SK-MEL-5 (cell line): ENCODE measurements around the gene CCR8. TPM values are rescaled to one million over a fixed set of nuclear protein-coding genes. Genes with fewer than 3 reads are reported as not detected.
"Not testable (repeated sequence)": the region's sequence is repeated elsewhere in the genome, so short reads cannot be mapped to it uniquely, and the experiment has no call there.

Source experiments
- DNase-seq: peaks from one replicate; pipeline ENCODE4 v3.0.0-alpha.2; 2016; ENCODE audit warnings: low read depth, low spot score
- in situ Hi-C: cut with HindIII; loops from 2 replicates; pipeline ENCODE4 v1.10.0; 2016; ENCODE audit warnings: low sequenced_read_pairs, high pct_unique_total_duplicates, low pct_unique_long_range_greater_than_20kb
- total RNA-seq: library from RNA; depleted of rRNA; stranded (reverse); fragments of >200 nt; shearing (Covaris generic); gene quantifications from 2 replicates; pipeline ENCODE4 v1.2.3, GENCODE V29; 2014

Gene CCR8
- total RNA-seq, 1 experiment from 2014 or later = not detected

- no peak for DNase-seq
- in situ Hi-C loops = no loop called here
Observed at GRCh38 chr3:39332525-39332924, 3.0 kb downstream of the CCR8 start.

DNA sequence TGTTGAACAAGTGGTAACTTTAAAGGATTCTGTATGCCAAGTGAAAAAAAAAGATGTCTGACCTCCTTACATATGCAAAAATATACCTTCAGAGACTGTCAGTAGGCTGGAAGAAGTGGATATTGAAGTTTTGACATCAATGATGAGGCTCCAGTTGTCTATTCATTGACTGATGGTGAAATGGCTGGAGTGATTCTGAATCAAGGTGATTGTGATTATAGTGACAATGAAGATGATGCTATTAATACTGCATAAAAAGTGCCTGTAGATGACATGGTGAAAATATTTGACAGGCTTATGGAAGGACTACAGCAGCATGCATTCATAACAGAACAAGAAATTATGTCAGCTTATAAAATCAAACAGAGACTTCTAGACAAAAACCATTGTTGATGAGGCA is 4.1 kb downstream of the CCR8 start:
- in situ Hi-C loops = no loop called here
- no peak for DNase-seq

DNA sequence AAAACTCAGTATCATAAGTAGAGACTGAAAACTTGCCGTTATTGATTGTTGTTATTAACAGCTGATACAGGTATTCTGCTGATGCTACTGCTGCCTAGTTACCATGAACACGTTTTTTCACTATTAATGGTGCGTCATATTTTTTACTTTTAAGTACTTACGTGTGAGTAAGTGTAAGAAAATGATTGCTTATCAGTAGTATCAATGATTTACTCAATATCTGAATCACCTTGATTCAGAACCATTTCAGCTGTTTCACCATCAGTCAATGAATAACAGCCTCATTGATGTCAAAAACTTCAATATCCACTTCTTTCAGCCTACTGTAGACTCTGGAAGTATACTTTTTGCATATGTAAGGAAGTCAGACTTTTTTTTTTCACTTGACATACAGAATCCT is 4.7 kb downstream of the CCR8 start:
- no peak for DNase-seq
- in situ Hi-C loops = no loop called here

DNA sequence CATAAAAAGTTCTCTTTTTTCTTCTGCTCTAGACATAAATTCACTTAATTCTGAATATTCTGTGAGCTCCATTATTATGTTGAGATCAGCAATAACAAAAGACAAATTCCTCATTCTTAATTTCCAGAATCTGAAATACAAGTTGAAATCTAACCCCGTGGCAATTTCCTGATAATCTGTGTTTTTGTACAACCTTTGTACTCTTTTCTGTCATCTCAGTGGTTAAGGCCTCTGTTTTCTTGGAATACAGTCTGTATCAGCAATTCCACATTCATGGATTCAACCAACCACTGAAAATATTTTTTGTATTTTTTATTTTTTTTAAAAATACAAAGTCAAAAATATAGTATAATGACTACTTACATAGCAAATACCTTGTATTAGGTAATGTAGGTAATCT is 8.7 kb downstream of the CCR8 start:
- no peak for DNase-seq
- in situ Hi-C loops = no loop called here

DNA sequence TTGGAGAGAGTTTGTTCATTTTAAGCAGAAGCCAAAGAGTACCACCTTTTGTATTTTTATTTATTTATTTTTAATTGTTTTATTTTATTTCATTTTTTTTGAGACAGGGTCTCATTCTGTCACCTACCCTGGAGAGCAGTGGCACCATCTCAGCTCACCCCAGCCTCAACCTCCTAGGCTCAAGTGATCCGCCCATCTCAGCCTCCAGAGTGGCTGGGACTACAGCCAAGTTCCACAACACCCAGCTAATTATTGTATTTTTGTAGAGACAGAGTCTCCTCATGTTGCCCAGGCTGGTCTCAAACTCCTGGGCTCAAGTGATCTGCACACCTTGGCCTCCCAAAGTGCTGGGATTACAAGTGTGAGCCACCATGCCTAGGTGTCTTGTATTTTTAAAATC is 9.6 kb downstream of the CCR8 start:
- no peak for DNase-seq
- in situ Hi-C loops = no loop called here

DNA sequence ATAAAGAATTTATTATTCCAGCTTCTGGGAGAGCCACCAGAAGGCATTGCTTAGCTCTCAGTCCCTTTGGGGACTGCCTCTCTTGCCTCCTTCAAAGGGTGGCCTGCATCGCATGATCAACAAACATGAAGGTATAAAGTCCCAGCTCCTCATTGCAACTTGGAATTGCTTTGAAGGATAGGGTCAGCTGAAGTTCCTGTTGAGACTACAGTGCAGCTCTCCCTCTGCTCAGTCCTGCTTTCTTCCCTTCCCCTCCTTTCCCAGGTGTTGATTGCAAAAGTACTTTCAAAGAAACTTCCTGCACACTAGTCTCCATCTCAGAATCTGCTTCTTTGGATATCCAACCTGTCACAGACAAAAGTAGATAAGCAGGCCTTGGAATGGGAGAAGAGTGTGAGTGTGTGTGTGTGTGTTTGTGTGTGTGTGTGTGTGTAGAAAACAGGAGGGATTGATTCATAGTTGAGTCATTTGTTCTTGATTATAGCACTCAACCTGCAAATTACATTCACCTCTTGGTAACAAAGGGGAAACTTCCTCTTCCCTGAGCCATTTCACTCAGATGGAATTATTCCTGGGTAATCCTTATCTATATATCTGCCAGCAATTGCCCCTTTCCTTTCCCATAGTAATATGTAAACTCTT is 13.7 kb downstream of the CCR8 start:
- in situ Hi-C loops = no loop called here
- no peak for DNase-seq

GRCh38 chr3:39343760-39344159 is 14.3 kb downstream of the CCR8 start:
- DNase-seq = no peak
- in situ Hi-C loops = no loop called here

DNA sequence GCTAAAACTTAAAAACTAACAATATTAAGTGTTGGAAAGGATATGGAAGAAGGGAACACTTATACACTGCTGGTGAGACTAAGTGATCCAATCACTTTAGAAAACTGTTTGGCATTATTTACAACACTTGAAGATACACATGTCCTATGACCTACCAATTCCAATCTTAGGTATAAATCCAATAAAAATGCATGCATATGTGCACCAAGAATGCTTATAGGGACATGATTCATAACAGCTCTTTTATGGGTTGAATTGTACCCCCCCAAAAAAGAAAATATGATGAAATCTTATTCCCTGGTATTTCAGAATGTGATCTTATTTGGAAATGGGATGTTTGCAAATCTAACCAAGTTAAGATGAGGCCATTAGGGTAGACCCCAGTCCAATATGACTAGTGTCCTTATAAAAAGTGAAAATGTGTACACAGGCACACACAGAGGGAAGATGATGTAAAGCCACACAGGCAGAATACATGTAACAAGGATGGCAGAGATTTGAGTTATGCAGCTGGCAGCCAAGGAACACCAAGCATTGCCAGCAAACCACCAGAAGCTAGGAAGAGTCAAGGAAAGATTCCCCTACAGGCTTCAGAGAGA is 15.3 kb downstream of the CCR8 start:
- in situ Hi-C loops = no loop called here
- no peak for DNase-seq

GRCh38 chr3:39346785-39347585 is 17.5 kb downstream of the CCR8 start:
- in situ Hi-C loops = no loop called here

GRCh38 chr3:39347586-39347876 is 18.0 kb downstream of the CCR8 start:
- in situ Hi-C loops = no loop called here
- no peak for DNase-seq

More at GRCh38 chr3:39346785-39347585, 17.5 kb downstream of the CCR8 start:
- no peak for DNase-seq

GRCh38 chr3:39349080-39349479 is 19.6 kb downstream of the CCR8 start:
- in situ Hi-C loops = no loop called here
- no peak for DNase-seq

- no peak for DNase-seq
- in situ Hi-C loops = no loop called here
Observed at GRCh38 chr3:39350714-39351113, 21.2 kb downstream of the CCR8 start.

DNA sequence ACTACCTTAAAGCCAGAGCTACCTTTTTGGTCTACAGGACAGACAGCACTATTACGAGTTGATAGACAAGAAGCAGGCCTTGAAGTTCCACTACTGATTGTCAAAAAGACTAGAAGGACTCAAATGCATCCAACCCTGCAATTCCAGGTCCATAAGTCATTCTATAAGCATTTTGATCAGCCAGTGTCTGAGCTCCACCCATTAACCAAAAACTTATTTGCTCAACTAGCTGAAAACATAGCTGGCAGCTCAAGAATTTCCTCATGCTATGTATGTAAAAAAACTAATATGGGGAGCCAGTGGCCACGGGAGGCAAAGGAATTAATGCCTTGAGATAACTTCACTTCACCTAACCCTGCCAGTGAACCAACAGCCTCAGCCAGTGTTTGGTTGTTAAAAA is 21.6 kb downstream of the CCR8 start:
- in situ Hi-C loops, DNase-seq: not testable (repeated sequence)

DNA sequence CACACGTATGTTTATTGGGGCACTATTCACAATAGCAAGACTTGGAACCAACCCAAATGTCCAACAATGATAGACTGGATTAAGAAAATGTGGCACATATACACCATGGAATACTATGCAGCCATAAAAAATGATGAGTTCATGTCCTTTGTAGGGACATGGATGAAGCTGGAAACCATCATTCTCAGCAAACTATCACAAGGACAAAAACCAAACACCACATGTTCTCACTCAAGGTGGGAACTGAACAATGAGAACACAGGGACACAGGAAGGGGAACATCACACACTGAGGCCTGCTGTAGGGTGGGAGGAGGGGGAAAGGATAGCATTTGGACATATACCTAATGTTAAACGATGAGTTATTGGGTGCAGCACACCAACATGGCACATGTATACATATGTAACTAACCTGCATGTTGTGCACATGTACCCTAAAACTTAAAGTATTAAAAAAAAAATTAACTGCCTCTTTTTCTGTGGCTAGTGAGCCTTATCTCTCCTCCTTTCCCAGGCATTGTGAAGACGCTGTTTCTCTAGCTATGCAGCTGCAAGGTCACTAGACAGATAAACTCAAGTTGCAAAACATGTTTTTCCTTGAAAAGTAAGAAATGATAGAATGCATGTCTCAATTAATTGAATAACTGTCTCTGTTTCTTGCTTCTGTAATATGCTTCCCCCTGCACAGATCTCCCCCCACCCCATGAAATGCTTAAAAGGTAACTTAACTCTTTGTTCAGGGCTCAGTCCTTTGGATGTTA is 23.8 kb downstream of the CCR8 start:
- in situ Hi-C loops, DNase-seq: not testable (repeated sequence)

DNA sequence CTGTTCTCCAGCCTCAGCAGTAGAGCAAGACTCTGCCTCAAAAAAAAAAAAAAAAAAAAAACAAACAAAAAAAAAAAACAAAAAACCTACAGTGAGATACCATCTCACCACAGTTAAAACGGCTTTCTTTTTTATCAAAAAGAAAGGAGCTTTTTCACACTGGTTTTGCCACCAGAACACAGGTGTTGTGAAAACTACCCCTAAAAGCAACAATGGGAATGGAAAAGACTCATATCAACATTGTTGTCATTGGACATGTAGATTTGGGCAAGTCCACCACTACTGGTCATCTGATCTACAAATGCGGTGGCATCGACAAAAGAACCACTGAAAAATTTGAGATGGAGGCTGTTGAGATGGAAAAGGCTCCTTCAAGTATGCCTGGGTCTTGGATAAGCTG is 28.8 kb downstream of the CCR8 start:
- DNase-seq = no peak
- in situ Hi-C loops = no loop called here

DNA sequence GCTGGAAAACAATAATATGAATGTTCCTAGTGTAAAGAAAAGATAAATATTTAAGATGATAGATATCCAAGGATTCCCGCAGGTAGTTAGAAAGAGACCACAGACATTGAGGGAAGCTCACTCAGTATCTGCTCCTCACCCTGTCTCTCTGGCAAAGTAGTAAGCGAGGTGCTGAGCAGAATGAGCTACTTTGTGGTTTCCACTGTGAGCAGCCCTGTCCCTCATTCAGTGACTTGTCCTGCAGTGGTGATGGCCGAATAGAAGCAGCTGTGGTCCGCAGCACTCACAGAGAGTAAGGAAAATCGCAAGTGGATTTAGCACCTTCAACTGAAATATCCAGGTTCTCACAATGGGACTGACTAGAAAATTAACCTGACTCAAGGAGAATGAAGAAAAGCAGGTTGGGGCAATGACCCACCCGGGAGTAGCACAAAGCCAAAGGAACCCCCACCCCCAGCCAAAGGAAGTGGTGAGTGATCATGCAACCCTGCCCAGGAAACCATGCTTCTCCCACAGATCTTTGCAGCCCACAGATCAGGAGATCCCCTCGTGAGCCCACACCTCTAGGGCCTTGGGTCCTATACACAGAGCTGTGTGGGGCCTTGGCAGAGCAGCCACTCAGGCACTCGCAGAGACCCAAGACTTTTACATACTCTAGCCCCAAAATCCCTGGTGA is 31.9 kb downstream of the CCR8 start:
- in situ Hi-C loops = no loop called here
- DNase-seq = no peak

GRCh38 chr3:39362192-39362591 is 32.7 kb downstream of the CCR8 start:
- in situ Hi-C loops = no loop called here
- no peak for DNase-seq

GRCh38 chr3:39362812-39363211 is 33.3 kb downstream of the CCR8 start:
- in situ Hi-C loops = no loop called here
- DNase-seq = no peak
